DMS114 treated with DMSO at 0.1 percent for 48 hours (cell line): ENCODE results near the gene ZNF775.
"Not testable (repeated sequence)": the region's sequence is repeated elsewhere in the genome, so short reads cannot be mapped to it uniquely, and the experiment has no call there.

Experiments used
- DNase-seq: peaks from one replicate; lab custom pipeline; 2025; ENCODE audit not compliant: unreplicated experiment; lab: John Stamatoyannopoulos, UW

The ZNF775 gene

GRCh38 chr7:150380463-150380862, 1.3 kb downstream of the ZNF775 start:
- no peak for DNase-seq

- no peak for DNase-seq
Measured at GRCh38 chr7:150381096-150381495, 2.0 kb downstream of the ZNF775 start.

- DNase-seq: no peak
Measured at GRCh38 chr7:150381785-150382122, 2.6 kb downstream of the ZNF775 start.

GRCh38 chr7:150382123-150382843, 3.2 kb downstream of the ZNF775 start:
- DNase-seq: no peak

- no peak for DNase-seq
Measured at GRCh38 chr7:150382844-150383225, 3.7 kb downstream of the ZNF775 start.

GRCh38 chr7:150383710-150384397, 4.7 kb downstream of the ZNF775 start:
- DNase-seq: no peak

- DNase-seq: no peak
Measured at GRCh38 chr7:150384406-150385301, 5.5 kb downstream of the ZNF775 start.

- DNase-seq: no peak
Measured at GRCh38 chr7:150385302-150385723, 6.2 kb downstream of the ZNF775 start.

GRCh38 chr7:150385884-150386283, 6.8 kb downstream of the ZNF775 start:
- not testable (repeated sequence) for DNase-seq

GRCh38 chr7:150388306-150388705, 9.2 kb downstream of the ZNF775 start:
- no peak for DNase-seq

GRCh38 chr7:150388709-150389531, 9.8 kb downstream of the ZNF775 start:
- no peak for DNase-seq

- no peak for DNase-seq
Measured at GRCh38 chr7:150389532-150389816, 10.3 kb downstream of the ZNF775 start.

- DNase-seq: no peak
Measured at GRCh38 chr7:150390205-150390604, 11.1 kb downstream of the ZNF775 start.

- DNase-seq: no peak
Measured at GRCh38 chr7:150393325-150393724, 14.2 kb downstream of the ZNF775 start.

- DNase-seq: no peak
Measured at GRCh38 chr7:150396426-150396825, 17.3 kb downstream of the ZNF775 start.

- DNase-seq: no peak
Measured at GRCh38 chr7:150396851-150397260, 17.7 kb downstream of the ZNF775 start.

GRCh38 chr7:150397346-150398107, 18.4 kb downstream of the ZNF775 start:
- DNase-seq: no peak

- no peak for DNase-seq
Measured at GRCh38 chr7:150398108-150398964, 19.2 kb downstream of the ZNF775 start.

- DNase-seq: no peak
Measured at GRCh38 chr7:150398965-150399320, 19.8 kb downstream of the ZNF775 start.
